ENCODE measurements around the gene CCL14. TPM values are rescaled to one million over a fixed set of nuclear protein-coding genes. Genes with fewer than 3 reads are reported as not detected.

The CCL14 gene
- total RNA-seq, 1 experiment from 2014 or later = not detected

DNA sequence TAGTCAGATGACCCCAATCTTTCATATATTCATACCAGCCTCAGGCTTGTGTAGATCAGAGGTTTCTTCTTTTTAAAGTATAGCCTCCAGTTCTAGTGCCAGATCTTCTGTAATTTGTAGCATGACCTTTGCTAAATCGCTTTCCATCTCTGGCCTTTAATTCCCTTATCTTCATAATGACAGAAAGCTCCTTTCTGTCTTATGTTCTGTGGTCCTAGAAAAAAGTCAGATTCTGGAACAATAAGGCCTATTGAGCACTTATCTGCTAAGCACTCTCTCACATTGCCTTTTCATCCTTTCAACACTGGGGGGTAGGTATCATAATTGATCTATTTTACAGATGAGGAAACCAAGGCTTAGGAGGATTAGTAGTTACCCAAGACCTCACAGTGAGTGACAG, 14.5 kb downstream of the CCL14 start:
- ChIA-PET POLR2A (no interaction called here), CTCF (no interaction called here)
- peaks cover 54% of the 10 kb centered on the region for H3K4me1 ChIP-seq
- H3K27me3 ChIP-seq (replicated peaks; ENCODE audit: control insufficient read depth, insufficient read depth, low read length) = no peaks in the 10 kb centered on the region
- BruUV-seq (replicated peaks) = no TSS peak
- H3K36me3 ChIP-seq (ENCODE audit: control insufficient read depth, insufficient read depth, low read length) = no peaks in the 10 kb centered on the region
- TF ChIP-seq, protein P1, sequence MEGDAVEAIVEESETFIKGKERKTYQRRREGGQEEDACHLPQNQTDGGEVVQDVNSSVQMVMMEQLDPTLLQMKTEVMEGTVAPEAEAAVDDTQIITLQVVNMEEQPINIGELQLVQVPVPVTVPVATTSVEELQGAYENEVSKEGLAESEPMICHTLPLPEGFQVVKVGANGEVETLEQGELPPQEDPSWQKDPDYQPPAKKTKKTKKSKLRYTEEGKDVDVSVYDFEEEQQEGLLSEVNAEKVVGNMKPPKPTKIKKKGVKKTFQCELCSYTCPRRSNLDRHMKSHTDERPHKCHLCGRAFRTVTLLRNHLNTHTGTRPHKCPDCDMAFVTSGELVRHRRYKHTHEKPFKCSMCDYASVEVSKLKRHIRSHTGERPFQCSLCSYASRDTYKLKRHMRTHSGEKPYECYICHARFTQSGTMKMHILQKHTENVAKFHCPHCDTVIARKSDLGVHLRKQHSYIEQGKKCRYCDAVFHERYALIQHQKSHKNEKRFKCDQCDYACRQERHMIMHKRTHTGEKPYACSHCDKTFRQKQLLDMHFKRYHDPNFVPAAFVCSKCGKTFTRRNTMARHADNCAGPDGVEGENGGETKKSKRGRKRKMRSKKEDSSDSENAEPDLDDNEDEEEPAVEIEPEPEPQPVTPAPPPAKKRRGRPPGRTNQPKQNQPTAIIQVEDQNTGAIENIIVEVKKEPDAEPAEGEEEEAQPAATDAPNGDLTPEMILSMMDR (IDR thresholded peaks at IDR 0.05; ENCODE audit: insufficient read depth in 1 of 2, low read depth in 1 of 2, low read length in 1 of 2, severe bottlenecking in 1 of 2, unreplicated experiment in 1 of 2) = no peak
- no peak for DNase-seq
- intact Hi-C loops (cut with micrococcal nuclease; ENCODE audit: unreplicated experiment) = loop anchor here (5.0 kb wide), 1 partner anchor 515 kb away; the partner anchor contains the start of gene ZNHIT3
- H3K9me3 Mint-ChIP-seq (ENCODE audit: unreplicated experiment) = no peaks in the 10 kb centered on the region
- H3K27ac Mint-ChIP-seq (ENCODE audit: unreplicated experiment) = peak overlapping the region; percentile 89
- H3K4me1 Mint-ChIP-seq (ENCODE audit: low read depth, unreplicated experiment) = peaks cover 21% of the 10 kb centered on the region
- no peak overlapping the region for H3K4me3 Mint-ChIP-seq (ENCODE audit: unreplicated experiment)
- no peaks in the 10 kb centered on the region for H3K9me3 ChIP-seq
- H3K4me3 ChIP-seq (ENCODE audit: low read depth, low read length) = no peak overlapping the region
- H3K36me3 Mint-ChIP-seq (ENCODE audit: insufficient read depth, unreplicated experiment) = no peaks in the 10 kb centered on the region
- H3K27me3 Mint-ChIP-seq (ENCODE audit: insufficient read depth, unreplicated experiment) = no peaks in the 10 kb centered on the region

DNA sequence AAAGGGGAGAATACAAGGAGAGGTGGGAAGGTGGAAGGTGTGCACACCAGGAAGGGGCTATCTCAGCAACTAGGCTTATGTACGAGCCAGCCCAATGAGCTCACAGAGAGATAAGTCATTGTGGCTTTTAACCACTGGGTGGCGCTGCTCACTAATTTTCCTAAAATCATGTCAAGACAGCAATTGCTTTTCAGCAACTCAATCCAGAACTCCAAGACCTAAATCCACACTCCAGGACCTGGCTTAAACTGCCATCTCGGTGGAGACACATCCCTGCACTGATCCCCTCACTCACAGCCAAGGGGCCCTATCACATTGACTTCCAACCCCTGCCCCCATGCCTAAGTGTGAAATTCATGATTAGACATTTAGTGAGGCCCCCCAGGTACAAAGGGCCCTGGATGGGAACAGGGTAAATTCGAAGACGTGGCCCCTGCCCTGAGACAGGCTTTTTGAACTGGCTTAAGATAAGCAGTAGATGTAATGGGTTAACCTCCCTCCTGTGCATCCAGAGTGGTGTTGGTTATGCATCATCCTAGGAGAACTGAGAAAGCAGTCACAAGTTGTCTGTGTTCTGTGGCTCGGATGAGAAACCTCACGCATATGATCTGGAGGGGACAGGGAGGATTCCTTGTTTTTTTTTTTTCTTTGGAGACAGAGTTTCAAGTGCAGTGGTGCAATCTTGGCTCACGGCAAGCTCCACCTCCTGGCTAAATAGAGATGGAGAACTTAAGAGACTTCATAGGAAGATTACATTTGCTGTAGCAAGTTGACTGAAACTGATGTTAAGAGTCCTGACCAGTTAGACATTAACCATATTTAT, 16.8 kb downstream of the CCL14 start:
- Histone ChIP-seq H3K9me3 (no peaks in the 10 kb centered on the region), H3K4me3 (ENCODE audit: low read depth, low read length) (no peak overlapping the region), H3K27me3 (replicated peaks; ENCODE audit: control insufficient read depth, insufficient read depth, low read length) (no peaks in the 10 kb centered on the region), H3K36me3 (ENCODE audit: control insufficient read depth, insufficient read depth, low read length) (no peaks in the 10 kb centered on the region), H3K4me1 (peaks cover 47% of the 10 kb centered on the region)
- peak; percentile 84 to 87 for DNase-seq
- TF ChIP-seq, protein P1 (IDR thresholded peaks at IDR 0.05; ENCODE audit: insufficient read depth in 1 of 2, low read depth in 1 of 2, low read length in 1 of 2, severe bottlenecking in 1 of 2, unreplicated experiment in 1 of 2) = peak; percentile 73 to 86
- H3K36me3 Mint-ChIP-seq (ENCODE audit: insufficient read depth, unreplicated experiment) = no peaks in the 10 kb centered on the region
- ChIA-PET POLR2A (interaction anchor here (0.6 kb wide), 2 partner anchors 8 to 509 kb away, joined by 3 to 16 read pairs; no protein-coding TSS in a partner anchor), CTCF (interaction anchor here (0.6 to 2.0 kb wide), 20 partner anchors 12 to 564 kb away, joined by 3 to 64 read pairs (median 4); partner anchors contain the start of genes CCL15, CCL16 and CCL23)
- H3K27ac Mint-ChIP-seq (ENCODE audit: unreplicated experiment) = peak overlapping the region; percentile 67
- H3K4me3 Mint-ChIP-seq (ENCODE audit: unreplicated experiment) = peak overlapping the region; percentile 16
- H3K4me1 Mint-ChIP-seq (ENCODE audit: low read depth, unreplicated experiment) = peaks cover 28% of the 10 kb centered on the region
- intact Hi-C loops (cut with micrococcal nuclease; ENCODE audit: unreplicated experiment) = loop anchor here (1.0 to 5.0 kb wide), 5 partner anchors 22 to 518 kb away; partner anchors contain the start of gene ZNHIT3
- no peaks in the 10 kb centered on the region for H3K27me3 Mint-ChIP-seq (ENCODE audit: insufficient read depth, unreplicated experiment)
- no TSS peak for BruUV-seq (replicated peaks)
- no peaks in the 10 kb centered on the region for H3K9me3 Mint-ChIP-seq (ENCODE audit: unreplicated experiment)

DNA sequence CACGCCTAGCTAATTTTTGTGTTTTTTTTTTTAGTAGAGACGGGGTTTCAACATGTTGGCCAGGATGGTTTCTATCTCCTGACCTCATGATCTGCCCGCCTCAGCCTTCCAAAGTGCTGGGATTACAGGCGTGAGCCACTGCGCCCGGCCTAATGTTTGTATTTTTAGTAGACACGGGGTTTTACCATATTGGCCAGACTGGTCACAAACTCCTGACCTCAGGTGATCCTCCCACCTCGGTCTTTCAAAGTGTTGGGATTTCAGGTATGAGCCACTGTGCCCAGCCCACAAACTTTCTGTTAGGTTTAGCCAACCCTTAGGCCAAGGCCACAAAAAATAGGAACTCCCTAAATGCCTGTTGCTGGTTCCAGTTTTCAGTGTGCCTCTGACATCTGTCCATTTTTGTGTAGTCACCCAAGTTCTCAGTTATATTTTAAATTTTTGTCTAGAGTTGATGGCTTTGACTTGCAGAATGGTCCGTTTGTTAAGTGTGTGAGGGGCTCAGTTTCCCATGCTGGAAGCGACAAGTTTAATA, 17.9 kb downstream of the CCL14 start:
- intact Hi-C loops (cut with micrococcal nuclease; ENCODE audit: unreplicated experiment) = loop anchor here (1.0 kb wide), 4 partner anchors 21 to 181 kb away; no protein-coding TSS in a partner anchor
- no peak overlapping the region for H3K4me3 Mint-ChIP-seq (ENCODE audit: unreplicated experiment)
- ChIA-PET POLR2A (no interaction called here), CTCF (interaction anchor here (1.0 to 2.0 kb wide), 3 partner anchors 33 to 181 kb away, joined by 3 to 43 read pairs (median 3); partner anchors contain the start of gene CCL15)
- Histone ChIP-seq H3K9me3 (no peaks in the 10 kb centered on the region; the same call in 1 of the 2 replicates), H3K27me3 (replicated peaks; ENCODE audit: control insufficient read depth, insufficient read depth, low read length) (no peaks in the 10 kb centered on the region), H3K4me1 (peaks cover 39% of the 10 kb centered on the region), H3K4me3 (ENCODE audit: low read depth, low read length) (no peak overlapping the region), H3K36me3 (ENCODE audit: control insufficient read depth, insufficient read depth, low read length) (no peaks in the 10 kb centered on the region)
- TF ChIP-seq, protein P1 (IDR thresholded peaks at IDR 0.05; ENCODE audit: insufficient read depth in 1 of 2, low read depth in 1 of 2, low read length in 1 of 2, severe bottlenecking in 1 of 2, unreplicated experiment in 1 of 2) = no peak
- H3K27ac Mint-ChIP-seq (ENCODE audit: unreplicated experiment) = no peak overlapping the region
- no TSS peak for BruUV-seq (replicated peaks)
- peaks cover 20% of the 10 kb centered on the region for H3K4me1 Mint-ChIP-seq (ENCODE audit: low read depth, unreplicated experiment)
- no peak for DNase-seq
- no peaks in the 10 kb centered on the region for H3K27me3 Mint-ChIP-seq (ENCODE audit: insufficient read depth, unreplicated experiment)
- H3K36me3 Mint-ChIP-seq (ENCODE audit: insufficient read depth, unreplicated experiment) = no peaks in the 10 kb centered on the region
- H3K9me3 Mint-ChIP-seq (ENCODE audit: unreplicated experiment) = no peaks in the 10 kb centered on the region

Data from Caco-2 (cell line).